ENCODE data around the gene PLXNA3.

Gene PLXNA3

GRCh38 chrX:154469880-154470279 lies 11.8 kb downstream of the PLXNA3 start:
- Histone ChIP-seq H3K4me3 (ENCODE audit: low read depth, low read length) (no peak overlapping the region), H3K79me2 (no peaks in the 10 kb centered on the region), H3K36me3 (ENCODE audit: control insufficient read depth, insufficient read depth, low read length) (no peaks in the 10 kb centered on the region), H3K9ac (no peak overlapping the region), H3K4me1 (no peaks in the 10 kb centered on the region), H3K4me2 (ENCODE audit: low read length) (no peak overlapping the region), H3K9me3 (ENCODE audit: control insufficient read depth, low read length) (no peaks in the 10 kb centered on the region), H3K27ac (no peak overlapping the region), H2AFZ (no peak overlapping the region), H3K27me3 (ENCODE audit: control insufficient read depth, insufficient read depth, low read length) (no peaks in the 10 kb centered on the region)
- no peak for TF ChIP-seq CTCF (IDR thresholded peaks at IDR 0.05)

GRCh38 chrX:154470434-154470833 lies 12.4 kb downstream of the PLXNA3 start:
- Histone ChIP-seq H3K4me2 (ENCODE audit: low read length) (no peak overlapping the region), H3K9ac (no peak overlapping the region), H3K4me3 (ENCODE audit: low read depth, low read length) (no peak overlapping the region), H3K4me1 (no peaks in the 10 kb centered on the region), H3K79me2 (no peaks in the 10 kb centered on the region), H3K27ac (no peak overlapping the region), H2AFZ (no peak overlapping the region), H3K36me3 (ENCODE audit: control insufficient read depth, insufficient read depth, low read length) (no peaks in the 10 kb centered on the region), H3K9me3 (ENCODE audit: control insufficient read depth, low read length) (no peaks in the 10 kb centered on the region), H3K27me3 (ENCODE audit: control insufficient read depth, insufficient read depth, low read length) (no peaks in the 10 kb centered on the region)
- TF ChIP-seq CTCF (IDR thresholded peaks at IDR 0.05), result no peak

- Histone ChIP-seq H3K36me3 (ENCODE audit: control insufficient read depth, insufficient read depth, low read length) (no peaks in the 10 kb centered on the region), H3K4me3 (ENCODE audit: low read depth, low read length) (no peak overlapping the region), H3K9me3 (ENCODE audit: control insufficient read depth, low read length) (no peaks in the 10 kb centered on the region), H2AFZ (no peak overlapping the region), H3K9ac (no peak overlapping the region), H3K4me1 (no peaks in the 10 kb centered on the region), H3K27me3 (ENCODE audit: control insufficient read depth, insufficient read depth, low read length) (no peaks in the 10 kb centered on the region), H3K4me2 (ENCODE audit: low read length) (no peak overlapping the region), H3K79me2 (no peaks in the 10 kb centered on the region), H3K27ac (no peak overlapping the region)
- no peak for TF ChIP-seq CTCF (IDR thresholded peaks at IDR 0.05)
Measured at GRCh38 chrX:154470914-154471568, 13.0 kb downstream of the PLXNA3 start.

- Histone ChIP-seq H3K4me3 (ENCODE audit: low read depth, low read length) (no peak overlapping the region), H3K4me2 (ENCODE audit: low read length) (no peak overlapping the region), H3K9ac (no peak overlapping the region), H3K27me3 (ENCODE audit: control insufficient read depth, insufficient read depth, low read length) (no peaks in the 10 kb centered on the region), H2AFZ (no peak overlapping the region), H3K4me1 (no peaks in the 10 kb centered on the region), H3K36me3 (ENCODE audit: control insufficient read depth, insufficient read depth, low read length) (no peaks in the 10 kb centered on the region), H3K9me3 (ENCODE audit: control insufficient read depth, low read length) (no peaks in the 10 kb centered on the region), H3K27ac (no peak overlapping the region), H3K79me2 (no peaks in the 10 kb centered on the region)
- TF ChIP-seq CTCF (IDR thresholded peaks at IDR 0.05), result no peak
Measured at GRCh38 chrX:154471839-154472684, 14.0 kb downstream of the PLXNA3 start.
